Naive B cell (primary cell): ENCODE data around the gene KIAA0040. TPM values are rescaled to one million over a fixed set of nuclear protein-coding genes. Genes with fewer than 3 reads are reported as not detected.
"Not testable (repeated sequence)": the region's sequence is repeated elsewhere in the genome, so short reads cannot be mapped to it uniquely, and the experiment has no call there.

Source experiments
- ATAC-seq, 2 donors: fragments of 150-1000 bp; cut with Tn5 transposase; 2 replicates each; pipeline ENCODE4 v1.10.0; 2021; ENCODE audit warnings: low read depth in 2 of 2, mild to moderate bottlenecking in 2 of 2, moderate library complexity in 2 of 2
- DNase-seq: peaks from one replicate; pipeline ENCODE4 v3.0.0; 2022
- H3K27ac Mint-ChIP-seq, 6 donors: one replicate each; pipeline ENCODE4 v1.8.0; 2020 to 2022; ENCODE audit warnings: mild to moderate bottlenecking in 6 of 6, mixed read lengths in 6 of 6, moderate library complexity in 5 of 6, inconsistent platforms in 2 of 6
- H3K27me3 Mint-ChIP-seq, 3 donors: one replicate each; pipeline ENCODE4 v1.8.0; 2021 to 2022; ENCODE audit warnings: mixed read lengths in 3 of 3, mild to moderate bottlenecking in 1 of 3
- H3K36me3 Mint-ChIP-seq, 2 donors: one replicate each; pipeline ENCODE4 v1.8.0; 2020 to 2022; ENCODE audit warnings: mixed read lengths in 2 of 2, inconsistent platforms in 1 of 2, mild to moderate bottlenecking in 1 of 2
- H3K4me1 Mint-ChIP-seq, 3 donors: one replicate each; pipeline ENCODE4 v1.8.0; 2020 to 2022; ENCODE audit warnings: mixed read lengths in 3 of 3, inconsistent platforms in 1 of 3, mild to moderate bottlenecking in 1 of 3, moderate library complexity in 1 of 3
- H3K4me3 Mint-ChIP-seq, 8 donors: one replicate each; pipeline ENCODE4 v1.8.0; 2020 to 2022; ENCODE audit warnings: mild to moderate bottlenecking in 8 of 8, mixed read lengths in 8 of 8, moderate library complexity in 8 of 8, inconsistent platforms in 2 of 8
- H3K9me3 Mint-ChIP-seq, 7 donors: one replicate each; pipeline ENCODE4 v1.8.0; 2020 to 2022; ENCODE audit warnings: mixed read lengths in 7 of 7, mild to moderate bottlenecking in 5 of 7, inconsistent platforms in 2 of 7, moderate library complexity in 1 of 7
- polyA plus RNA-seq, 6 donors: library from polyadenylated mRNA; unstranded; fragments of 300-500 nt; fragmentation: Illumina TruSeq; gene quantifications; one replicate each; pipeline ENCODE4 v1.2.3, GENCODE V29; 2021; ENCODE audit warnings: low read depth in 6 of 6

Gene KIAA0040
- polyA plus RNA-seq, 6 donors from 2014 or later = 97.1 to 182 (median 140) TPM

GRCh38 chr1:175118375-175119367, 73.9 kb downstream of the KIAA0040 start:
- peaks cover 0 to 11% of the 10 kb centered on the region in 2 donors for H3K36me3 Mint-ChIP-seq
- no peaks in the 10 kb centered on the region for H3K4me1 Mint-ChIP-seq
- no peak for ATAC-seq
- H3K9me3 Mint-ChIP-seq = peaks cover 4 to 10% (median 8%) of the 10 kb centered on the region in 7 donors
- no peak for DNase-seq
- no peak overlapping the region for H3K4me3 Mint-ChIP-seq
- peaks cover 10 to 50% (median 24%) of the 10 kb centered on the region in 3 donors for H3K27me3 Mint-ChIP-seq
- no peak overlapping the region for H3K27ac Mint-ChIP-seq

- Mint-ChIP-seq H3K9me3 (peaks cover 13 to 26% (median 18%) of the 10 kb centered on the region in 7 donors), H3K4me1 (no peaks in the 10 kb centered on the region), H3K36me3 (peaks cover 0 to 22% of the 10 kb centered on the region in 2 donors), H3K4me3 (no peak overlapping the region), H3K27me3 (peaks cover 13 to 58% (median 34%) of the 10 kb centered on the region in 3 donors), H3K27ac (no peak overlapping the region)
- no peak for DNase-seq
- ATAC-seq = no peak
Measured at GRCh38 chr1:175116903-175117302, 75.7 kb downstream of the KIAA0040 start.

- Mint-ChIP-seq H3K27me3 (peaks cover 15 to 52% (median 34%) of the 10 kb centered on the region in 3 donors), H3K4me1 (no peaks in the 10 kb centered on the region), H3K27ac (no peak overlapping the region), H3K4me3 (no peak overlapping the region), H3K36me3 (peaks cover 0 to 22% of the 10 kb centered on the region in 2 donors), H3K9me3 (peaks cover 13 to 31% (median 22%) of the 10 kb centered on the region in 7 donors)
- DNase-seq (no peak), ATAC-seq (no peak)
Measured at GRCh38 chr1:175116210-175116798, 76.3 kb downstream of the KIAA0040 start.

- Mint-ChIP-seq H3K4me1 (no peaks in the 10 kb centered on the region), H3K27me3 (peaks cover 12 to 47% (median 34%) of the 10 kb centered on the region in 3 donors), H3K27ac (no peak overlapping the region), H3K36me3 (peaks cover 5 to 22% of the 10 kb centered on the region in 2 donors), H3K4me3 (no peak overlapping the region), H3K9me3 (peaks cover 13 to 32% (median 22%) of the 10 kb centered on the region in 7 donors)
- no peak for ATAC-seq
- DNase-seq = no peak
Measured at GRCh38 chr1:175114996-175115395, 77.6 kb downstream of the KIAA0040 start.

- ATAC-seq, H3K27ac Mint-ChIP-seq, DNase-seq, H3K4me1 Mint-ChIP-seq, H3K4me3 Mint-ChIP-seq, H3K27me3 Mint-ChIP-seq: not testable (repeated sequence)
- Mint-ChIP-seq H3K36me3 (peaks cover 5 to 15% of the 10 kb centered on the region in 2 donors), H3K9me3 (peaks cover 6 to 28% (median 17%) of the 10 kb centered on the region in 7 donors)
Measured at GRCh38 chr1:175108331-175108820, 84.2 kb downstream of the KIAA0040 start.

Other genes starting within 250 kb of the KIAA0040 start
- 100 to 1,000 TPM; 107 to 148 (median 140) TPM for gene CACYBP, start 192.8 kb downstream of the KIAA0040 start, polyA plus RNA-seq
- 10 to 100 TPM; 27.9 to 52.5 (median 43.0) TPM for gene MRPS14, start 169.4 kb downstream of the KIAA0040 start, polyA plus RNA-seq
- under 1 TPM in 1 of 6 donors, not detected in 5; 0.06 TPM for gene TNN, start 124.9 kb downstream of the KIAA0040 start, polyA plus RNA-seq